ENCODE results near the gene FADS2. TPM values are rescaled to one million over a fixed set of nuclear protein-coding genes. Genes with fewer than 3 reads are reported as not detected.

Gene FADS2
- total RNA-seq, 4 donors from 2014 or later: 1.5 to 6.4 (median 4.0) TPM

GRCh38 chr11:61892085-61892370 is 63.9 kb downstream of the FADS2 start:
- Histone ChIP-seq H3K9me3 (no peaks in the 10 kb centered on the region), H3K36me3 (no peaks in the 10 kb centered on the region), H3K27me3 (no peaks in the 10 kb centered on the region), H3K4me1 (peaks cover 31 to 34% of the 10 kb centered on the region in 2 donors), H3K4me3 (peak overlapping the region; percentile 54 to 95 (median 82)), H3K27ac (peak overlapping the region; percentile 82 to 96 (median 90))
- DNase-seq (no peak), ATAC-seq (no peak)
- in situ Hi-C loops (cut with MboI; ENCODE audit: low sequenced_read_pairs in 4 of 4) (loop anchor here in 3 of 4 donors (10.0 kb wide), 3 partner anchors 53 to 193 kb away; partner anchors contain the start of genes FEN1 (in 1 of the 3) and TMEM258 (in 1 of the 3)), intact Hi-C loops (cut with DNase I; ENCODE audit: low total_unique reads) (no loop called here)
- TF ChIP-seq POLR2A (IDR thresholded peaks at IDR 0.05) (no peak), CTCF (IDR thresholded peaks at IDR 0.05 in 4 of 5, conservative IDR thresholded peaks at IDR 0.05 in 1 of 5) (no peak)

GRCh38 chr11:61893981-61894380 is 65.9 kb downstream of the FADS2 start:
- in situ Hi-C loops (cut with MboI; ENCODE audit: low sequenced_read_pairs in 4 of 4): loop anchor here in 3 of 4 donors (10.0 kb wide), 3 partner anchors 51 to 191 kb away; partner anchors contain the start of genes FEN1 (in 1 of the 3) and TMEM258 (in 1 of the 3)
- Histone ChIP-seq H3K4me3 (no peak overlapping the region), H3K9me3 (no peaks in the 10 kb centered on the region), H3K36me3 (no peaks in the 10 kb centered on the region), H3K27me3 (no peaks in the 10 kb centered on the region), H3K27ac (peak overlapping the region; percentile 4 to 58 (median 32)), H3K4me1 (peaks cover 17 to 19% of the 10 kb centered on the region in 2 donors)
- intact Hi-C loops (cut with DNase I; ENCODE audit: low total_unique reads): no loop called here
- no peak for ATAC-seq
- no peak for DNase-seq
- TF ChIP-seq CTCF (IDR thresholded peaks at IDR 0.05 in 4 of 5, conservative IDR thresholded peaks at IDR 0.05 in 1 of 5) (no peak), POLR2A (IDR thresholded peaks at IDR 0.05) (no peak)

DNA sequence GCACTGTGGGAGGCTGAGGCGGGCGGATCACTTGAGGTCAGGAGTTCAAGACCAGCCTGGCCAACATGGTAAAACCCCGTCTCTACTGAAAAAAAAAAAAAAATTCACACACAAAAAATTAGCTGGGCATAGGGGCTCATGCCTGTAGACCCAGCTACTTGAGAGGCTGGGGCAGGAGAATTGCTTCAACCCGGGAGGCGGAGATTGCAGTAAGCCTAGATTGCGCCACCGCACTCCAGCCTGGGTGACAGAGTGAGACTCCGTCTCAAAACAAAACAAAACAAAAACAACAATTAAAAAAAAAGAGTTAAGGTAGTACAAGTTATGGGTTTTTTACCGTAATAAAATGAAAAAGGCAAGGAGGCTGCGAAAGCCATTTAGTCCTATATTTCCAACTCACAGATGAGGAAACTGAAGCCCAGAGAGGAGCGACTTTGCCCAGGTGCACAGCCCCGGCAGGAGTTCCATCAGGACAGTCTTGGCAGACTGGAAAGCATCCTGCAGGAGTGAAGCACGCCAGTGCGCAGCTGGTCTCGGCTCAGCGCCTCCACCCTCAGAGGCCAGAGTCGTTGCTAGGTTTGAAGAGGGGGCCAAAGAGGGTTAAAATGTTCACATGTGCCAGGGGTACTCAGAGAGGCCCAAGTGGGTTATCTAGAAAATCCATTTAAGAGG is 67.1 kb downstream of the FADS2 start:
- intact Hi-C loops (cut with DNase I; ENCODE audit: low total_unique reads): no loop called here
- in situ Hi-C loops (cut with MboI; ENCODE audit: low sequenced_read_pairs in 4 of 4): loop anchor here (5.0 to 10.0 kb wide), 6 partner anchors 50 to 190 kb away; partner anchors contain the start of genes FEN1 (in 1 of the 4) and TMEM258 (in 1 of the 4)
- DNase-seq (no peak), ATAC-seq (no peak)
- no peak overlapping the region for H3K4me3 ChIP-seq
- H3K9me3 ChIP-seq: no peaks in the 10 kb centered on the region
- H3K4me1 ChIP-seq: peaks cover 7 to 15% of the 10 kb centered on the region in 2 donors
- H3K27ac ChIP-seq: peak overlapping the region in 1 of 4 donors; percentile 58
- H3K27me3 ChIP-seq: no peaks in the 10 kb centered on the region
- TF ChIP-seq POLR2A (IDR thresholded peaks at IDR 0.05): no peak
- TF ChIP-seq CTCF (IDR thresholded peaks at IDR 0.05 in 4 of 5, conservative IDR thresholded peaks at IDR 0.05 in 1 of 5): no peak
- H3K36me3 ChIP-seq: no peaks in the 10 kb centered on the region

DNA sequence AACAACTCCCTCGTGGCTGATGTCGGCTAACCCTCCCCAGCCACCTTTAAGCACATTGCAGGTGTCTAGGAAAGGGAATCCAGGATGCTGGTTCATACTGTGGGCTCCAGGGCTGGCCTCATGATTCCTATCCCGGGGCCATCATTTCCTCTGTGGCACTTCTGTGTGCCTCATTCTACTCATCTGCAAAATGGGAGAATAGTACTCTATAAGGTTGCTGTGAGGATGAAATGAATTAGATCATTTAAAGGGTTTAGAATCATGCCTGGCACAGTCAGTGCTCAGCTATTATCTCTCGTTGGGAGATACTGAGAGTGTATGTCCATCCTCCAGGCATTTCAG is 67.6 kb downstream of the FADS2 start:
- intact Hi-C loops (cut with DNase I; ENCODE audit: low total_unique reads): no loop called here
- in situ Hi-C loops (cut with MboI; ENCODE audit: low sequenced_read_pairs in 4 of 4): loop anchor here (5.0 to 10.0 kb wide), 6 partner anchors 49 to 189 kb away; partner anchors contain the start of genes FEN1 (in 1 of the 4) and TMEM258 (in 1 of the 4)
- TF ChIP-seq CTCF (IDR thresholded peaks at IDR 0.05 in 4 of 5, conservative IDR thresholded peaks at IDR 0.05 in 1 of 5): no peak
- TF ChIP-seq POLR2A (IDR thresholded peaks at IDR 0.05): no peak

More for the DNA sequence above, 67.6 kb downstream of the FADS2 start:
- Histone ChIP-seq H3K4me3 (no peak overlapping the region), H3K27me3 (no peaks in the 10 kb centered on the region), H3K4me1 (peaks cover 1 to 10% of the 10 kb centered on the region in 2 donors), H3K36me3 (no peaks in the 10 kb centered on the region), H3K9me3 (no peaks in the 10 kb centered on the region), H3K27ac (no peak overlapping the region)
- DNase-seq (no peak), ATAC-seq (no peak)

Data from gastrocnemius medialis (tissue), 4 donors.